ENCODE data around the gene TMEFF2.

DNA sequence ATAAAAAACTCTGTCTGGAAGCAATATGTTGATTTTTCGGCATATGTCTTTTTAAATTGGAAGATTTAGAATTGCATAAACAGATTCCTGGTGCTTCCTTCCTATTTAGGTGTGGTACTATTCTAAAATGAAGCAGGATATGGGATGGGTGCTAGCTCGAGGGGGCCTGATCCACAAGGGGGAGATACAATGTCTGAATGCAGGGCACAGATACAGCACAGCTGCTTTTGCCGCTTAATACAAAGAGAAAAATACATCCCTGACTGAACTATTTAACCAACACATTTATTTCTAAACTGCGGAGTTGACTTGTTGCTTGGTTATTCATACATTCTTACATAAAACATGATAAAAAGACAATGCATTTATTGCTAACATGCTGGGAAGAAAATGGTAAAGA is 169.1 kb downstream of the TMEFF2 start:
- no peak for TF ChIP-seq TAF1 (IDR thresholded peaks at IDR 0.05; ENCODE audit: borderline replicate concordance, low read depth, low read length)
- no peak for TF ChIP-seq POLR2AphosphoS5 (IDR thresholded peaks at IDR 0.05; ENCODE audit: low read depth, low read length)
- no peak for TF ChIP-seq POLR2A (IDR thresholded peaks at IDR 0.05; ENCODE audit: low read depth, low read length)
